Erythroblast (primary cell): ENCODE data around the gene SAE1.

ENCODE experiments used
- GATA1 ChIP-seq: IDR thresholded peaks from 2 replicates; pipeline ENCODE4 v1.6.1; 2011; ENCODE audit warnings: low read depth, mild to moderate bottlenecking, control low read depth, low read length, moderate library complexity
- POLR2A ChIP-seq: IDR thresholded peaks from 2 replicates; pipeline ENCODE4 v1.6.1; 2011; ENCODE audit warnings: mild to moderate bottlenecking, low read length

- TF ChIP-seq POLR2A (no peak), GATA1 (no peak)
Observed at GRCh38 chr19:47155148-47155547, 24.5 kb downstream of the SAE1 start.
